ENCODE data around the gene NCOA7.

DNA sequence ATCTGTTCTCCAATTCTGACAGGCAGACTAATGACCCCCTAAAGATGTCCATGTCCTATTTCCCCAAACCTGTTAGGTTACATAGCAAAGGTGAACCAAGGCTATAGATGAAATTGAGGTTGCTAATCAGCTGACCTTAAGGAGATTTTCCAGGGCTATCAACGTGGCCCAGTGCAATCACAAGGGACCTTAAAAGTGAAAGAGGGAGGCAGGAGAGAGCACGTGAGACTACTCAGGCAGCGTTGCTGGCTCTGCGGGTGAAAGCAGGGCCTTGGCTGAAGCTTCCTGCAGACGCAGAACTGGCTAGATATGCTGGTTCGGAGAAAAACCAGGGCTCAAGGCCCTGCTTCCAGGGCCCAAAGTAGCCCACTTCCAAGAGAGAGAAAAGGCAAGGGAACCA, 78.7 kb downstream of the NCOA7 start:
- TF ChIP-seq, protein P1, sequence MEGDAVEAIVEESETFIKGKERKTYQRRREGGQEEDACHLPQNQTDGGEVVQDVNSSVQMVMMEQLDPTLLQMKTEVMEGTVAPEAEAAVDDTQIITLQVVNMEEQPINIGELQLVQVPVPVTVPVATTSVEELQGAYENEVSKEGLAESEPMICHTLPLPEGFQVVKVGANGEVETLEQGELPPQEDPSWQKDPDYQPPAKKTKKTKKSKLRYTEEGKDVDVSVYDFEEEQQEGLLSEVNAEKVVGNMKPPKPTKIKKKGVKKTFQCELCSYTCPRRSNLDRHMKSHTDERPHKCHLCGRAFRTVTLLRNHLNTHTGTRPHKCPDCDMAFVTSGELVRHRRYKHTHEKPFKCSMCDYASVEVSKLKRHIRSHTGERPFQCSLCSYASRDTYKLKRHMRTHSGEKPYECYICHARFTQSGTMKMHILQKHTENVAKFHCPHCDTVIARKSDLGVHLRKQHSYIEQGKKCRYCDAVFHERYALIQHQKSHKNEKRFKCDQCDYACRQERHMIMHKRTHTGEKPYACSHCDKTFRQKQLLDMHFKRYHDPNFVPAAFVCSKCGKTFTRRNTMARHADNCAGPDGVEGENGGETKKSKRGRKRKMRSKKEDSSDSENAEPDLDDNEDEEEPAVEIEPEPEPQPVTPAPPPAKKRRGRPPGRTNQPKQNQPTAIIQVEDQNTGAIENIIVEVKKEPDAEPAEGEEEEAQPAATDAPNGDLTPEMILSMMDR (IDR thresholded peaks at IDR 0.05) = no peak
- TF ChIP-seq ZFX (IDR thresholded peaks at IDR 0.05; ENCODE audit: borderline replicate concordance) = no peak

All from 22Rv1 (cell line).